Measurements from ENCODE around the gene CACNB2.

The CACNB2 gene

DNA sequence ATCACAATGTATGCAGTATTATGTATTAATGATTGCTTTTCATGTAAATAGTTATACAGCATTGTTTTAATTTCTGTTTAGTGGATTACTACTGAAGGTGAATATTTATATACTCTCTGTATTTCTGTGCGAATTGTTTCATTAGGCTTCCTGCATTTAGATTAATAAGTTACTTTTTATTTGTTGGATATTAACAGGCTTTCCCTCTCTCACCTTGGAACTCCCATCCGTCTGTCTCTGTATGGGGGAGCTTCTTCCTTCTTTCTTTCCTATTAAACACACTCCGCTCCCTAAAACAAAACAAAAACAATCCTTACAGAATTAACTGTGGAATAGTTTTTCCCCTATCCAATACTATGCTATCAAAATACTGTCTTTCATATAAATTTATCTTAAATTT lies 205.1 kb downstream of the CACNB2 start:
- DNase-seq = no peak

DNA sequence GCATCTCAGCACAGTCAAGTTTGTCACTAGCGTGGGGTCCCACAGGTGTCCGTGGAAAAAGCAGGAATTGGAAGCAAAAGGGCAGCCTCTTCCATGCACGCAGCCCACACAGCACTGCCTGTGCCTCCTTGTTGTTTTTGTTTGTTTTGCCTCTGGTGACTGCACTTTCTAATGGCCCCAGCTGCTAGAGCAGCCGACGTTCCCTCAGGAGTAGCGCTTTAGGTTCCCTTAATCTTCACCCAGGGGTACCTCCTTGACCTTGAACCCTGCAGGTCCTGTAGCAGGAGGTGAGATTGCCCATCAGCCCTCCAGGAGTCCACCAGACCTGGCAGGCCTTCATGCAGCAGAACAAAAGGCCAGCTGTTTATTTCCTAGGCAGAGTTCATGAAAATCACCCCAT lies 210.1 kb downstream of the CACNB2 start:
- DNase-seq = no peak

DNA sequence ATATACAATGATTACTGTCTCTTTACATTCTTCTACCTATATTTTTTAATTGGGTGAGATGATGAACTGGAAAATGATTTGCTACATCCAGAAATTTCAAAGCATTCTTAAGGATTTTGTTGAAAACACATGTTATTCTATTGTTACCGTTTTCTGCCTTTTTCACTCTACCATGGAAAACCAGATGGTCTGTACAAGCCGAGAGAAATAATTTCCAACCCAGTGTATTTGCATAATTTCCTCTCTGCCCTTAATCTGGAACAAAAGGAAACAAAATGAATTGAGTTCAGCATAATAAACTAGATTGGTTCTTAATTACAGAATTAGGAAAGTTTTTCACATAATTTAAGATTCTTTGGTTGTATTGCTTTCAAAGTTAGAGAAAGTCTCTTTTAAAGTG lies 211.2 kb downstream of the CACNB2 start:
- no peak for DNase-seq

DNA sequence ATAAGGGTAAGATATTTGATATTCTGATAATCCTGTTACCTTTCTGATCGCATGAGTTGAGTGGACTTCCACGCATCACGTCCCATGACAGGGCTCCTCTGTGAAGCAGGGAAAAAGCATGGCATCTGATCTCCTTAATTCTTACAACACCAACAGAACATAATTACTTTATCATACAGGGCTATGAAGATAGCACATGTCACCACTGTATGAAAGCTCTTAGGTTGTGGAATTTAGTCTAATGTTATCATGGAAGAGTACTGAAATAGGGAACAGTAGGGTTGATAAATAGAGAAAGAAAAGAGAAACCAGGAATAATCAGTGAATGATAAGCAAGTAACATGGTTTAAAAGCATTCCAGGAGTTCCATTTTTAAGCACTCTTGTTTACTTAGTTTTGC lies 212.0 kb downstream of the CACNB2 start:
- no peak for DNase-seq

DNA sequence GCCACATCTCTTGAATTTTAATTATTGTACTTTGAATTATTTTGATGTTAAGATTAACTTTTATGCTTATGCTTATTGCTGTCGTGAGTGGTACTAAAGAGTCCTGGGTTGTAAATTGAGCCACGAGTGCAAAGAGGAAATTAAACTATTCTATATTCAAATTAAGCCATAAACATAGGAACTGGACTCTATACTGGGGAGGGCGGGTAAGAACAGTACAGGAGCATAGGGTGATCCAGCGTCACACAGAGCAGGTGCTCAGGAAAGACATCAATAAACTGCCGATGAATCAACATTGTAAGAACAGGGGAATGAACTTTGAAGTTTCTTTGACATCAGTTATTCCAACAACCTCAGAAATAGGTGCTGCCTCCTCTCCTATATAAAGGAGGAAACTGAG lies 219.6 kb downstream of the CACNB2 start:
- DNase-seq = no peak

DNA sequence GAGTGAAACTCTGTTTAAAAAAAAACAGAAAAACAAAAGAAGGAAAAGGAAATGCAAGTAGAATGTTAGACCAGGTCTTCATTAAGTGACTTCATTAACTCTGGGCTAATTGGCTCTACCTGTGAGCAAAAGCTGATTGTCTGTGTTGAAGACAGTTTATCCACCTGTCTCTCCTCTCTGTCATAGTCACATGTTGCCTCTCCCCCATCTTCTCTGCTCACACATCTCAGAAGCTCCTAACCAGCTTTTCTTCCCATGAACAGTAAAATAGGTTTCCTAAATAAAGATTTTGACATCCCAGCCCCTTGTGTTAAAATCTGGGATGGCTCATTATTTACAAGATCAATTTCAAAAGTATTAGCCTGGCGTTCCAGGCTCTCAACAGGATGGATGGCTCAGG lies 222.7 kb downstream of the CACNB2 start:
- no peak for DNase-seq

DNA sequence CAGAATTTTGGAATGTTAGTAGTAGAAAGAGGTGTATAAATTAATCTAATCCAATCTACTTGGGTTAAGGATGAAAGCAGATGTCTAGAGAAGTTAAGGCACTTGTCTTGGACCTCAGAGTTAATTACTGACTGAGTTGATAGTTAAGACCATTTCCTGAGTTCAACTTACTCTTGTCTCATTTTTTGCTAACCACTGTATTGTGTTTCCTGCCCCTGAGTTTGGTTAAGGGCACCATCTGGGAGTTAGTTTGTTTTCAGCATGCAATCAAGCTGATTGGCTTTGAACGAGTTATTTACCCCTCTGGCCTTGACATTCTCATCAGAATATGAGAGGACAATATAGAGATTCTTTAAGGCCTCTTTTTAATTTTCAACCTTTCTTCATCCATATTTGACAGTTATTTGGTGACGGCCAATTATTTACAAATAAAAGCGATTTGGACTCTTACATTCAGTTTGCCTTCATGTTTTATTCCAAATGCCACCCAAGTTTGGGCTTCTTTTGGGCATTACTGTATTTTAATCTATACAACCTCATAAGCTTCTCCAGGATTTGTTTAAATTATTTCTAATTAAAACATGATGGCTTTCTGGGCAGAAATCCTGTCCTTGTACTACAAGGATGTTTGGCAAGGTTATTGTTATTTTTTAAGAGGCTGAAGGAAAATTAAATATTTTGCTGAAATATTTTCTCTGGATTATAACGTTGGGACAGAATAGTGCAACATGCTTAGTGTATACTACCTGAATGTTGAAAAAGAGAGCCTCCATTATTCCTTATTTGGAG lies 225.0 kb downstream of the CACNB2 start:
- no peak for DNase-seq

DNA sequence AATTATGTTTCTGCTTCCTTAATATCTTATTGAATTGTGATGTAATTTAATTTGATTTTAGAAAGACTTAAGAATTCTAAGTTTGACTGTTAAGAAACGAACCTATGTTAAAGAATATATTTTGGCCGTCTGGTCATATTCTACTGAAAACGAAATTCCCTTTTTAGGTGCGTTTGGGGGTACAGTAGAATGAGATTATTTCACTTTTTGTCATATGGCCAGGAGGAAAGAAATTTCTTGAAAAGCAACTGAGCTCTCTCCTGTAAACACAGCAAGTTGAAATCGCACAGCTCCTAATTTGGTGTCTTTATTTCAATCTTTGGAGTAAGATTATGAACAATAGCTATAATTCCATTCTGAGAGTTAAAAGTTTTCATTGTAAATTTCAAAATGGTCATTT lies 227.6 kb downstream of the CACNB2 start:
- no peak for DNase-seq

DNA sequence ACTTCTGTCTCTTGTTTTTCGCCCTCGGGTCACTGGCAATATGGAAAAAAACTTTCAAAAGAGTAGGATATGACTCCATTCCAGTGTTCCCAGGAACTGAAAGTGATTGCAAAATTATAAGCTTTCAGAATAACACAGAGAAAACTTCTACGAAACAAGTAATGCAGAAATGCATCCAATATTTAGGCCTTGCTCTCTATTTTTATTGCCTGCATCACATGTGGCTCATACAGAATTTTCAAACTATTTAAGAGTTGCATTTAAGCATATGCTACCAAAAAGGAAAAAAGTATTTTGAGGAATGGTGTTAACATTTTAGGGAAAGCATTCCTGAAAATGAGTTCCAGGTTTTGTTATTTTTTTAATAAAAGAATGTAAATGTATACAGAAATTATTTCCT lies 228.0 kb downstream of the CACNB2 start:
- DNase-seq = no peak

DNA sequence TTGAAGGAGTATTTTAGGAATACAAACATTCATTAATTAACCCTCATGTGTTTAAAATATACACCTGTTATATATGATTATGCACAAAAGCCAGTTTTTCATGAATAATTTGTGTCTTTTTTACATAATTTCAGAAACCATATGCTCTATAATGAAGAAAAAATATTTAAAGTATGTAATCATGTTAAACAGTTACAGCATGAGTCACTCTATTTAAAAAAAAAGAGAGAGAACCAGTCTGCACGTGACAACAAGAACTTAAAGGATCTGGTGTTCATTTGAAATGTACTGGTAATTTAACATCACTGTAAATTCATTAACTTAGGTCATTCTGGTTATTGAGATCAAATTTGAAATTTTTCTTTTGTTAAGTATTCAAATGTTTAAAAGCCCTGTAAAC lies 228.5 kb downstream of the CACNB2 start:
- DNase-seq = no peak

DNA sequence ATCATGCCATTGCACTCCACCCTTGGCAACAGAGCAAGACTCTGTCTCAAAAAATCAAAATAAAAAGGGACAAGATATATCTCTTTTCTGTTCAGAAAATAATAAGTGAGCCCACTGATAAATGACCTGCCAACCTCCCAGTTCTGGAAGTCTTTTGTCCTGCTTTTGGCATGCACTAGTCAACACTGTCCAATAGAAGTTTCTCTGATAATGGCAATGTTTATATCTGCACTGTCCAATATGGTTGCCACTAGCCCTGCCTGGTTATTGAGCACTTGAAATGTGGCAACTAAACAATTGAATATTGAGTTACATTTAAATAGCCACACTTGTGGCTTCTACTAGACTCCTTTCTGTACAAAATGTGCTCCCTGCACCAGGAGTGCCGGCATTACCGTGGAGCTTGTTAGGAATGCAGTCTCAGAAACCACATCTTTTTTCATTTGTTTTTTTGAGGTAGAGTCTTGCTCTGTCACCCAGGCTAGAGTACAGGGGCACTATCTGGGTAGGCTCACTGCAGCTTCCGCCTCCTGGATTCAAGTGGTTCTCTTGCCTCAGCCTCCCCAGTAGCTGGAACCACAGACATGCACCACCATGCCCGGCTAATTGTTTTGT lies 229.7 kb downstream of the CACNB2 start:
- DNase-seq = no peak

DNA sequence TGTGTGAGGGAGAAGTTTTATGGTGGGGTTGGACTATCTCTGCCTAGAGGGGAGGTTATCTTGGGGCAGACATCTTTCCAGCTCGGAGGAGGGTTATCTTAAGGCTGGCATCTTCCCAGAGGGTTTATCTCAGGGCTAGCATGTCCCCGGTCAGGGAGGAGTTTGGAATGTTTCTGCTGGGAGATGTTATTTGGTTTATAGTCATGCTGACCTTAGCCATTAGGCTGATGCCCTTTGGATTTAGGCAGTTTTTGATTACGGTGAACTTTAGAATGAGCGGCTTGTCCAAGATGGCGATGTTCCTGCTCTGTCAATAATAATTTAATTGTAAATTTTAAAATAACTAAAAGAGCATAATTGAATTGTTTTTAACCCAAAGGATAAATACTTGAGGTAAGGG lies 236.4 kb downstream of the CACNB2 start:
- DNase-seq = no peak

DNA sequence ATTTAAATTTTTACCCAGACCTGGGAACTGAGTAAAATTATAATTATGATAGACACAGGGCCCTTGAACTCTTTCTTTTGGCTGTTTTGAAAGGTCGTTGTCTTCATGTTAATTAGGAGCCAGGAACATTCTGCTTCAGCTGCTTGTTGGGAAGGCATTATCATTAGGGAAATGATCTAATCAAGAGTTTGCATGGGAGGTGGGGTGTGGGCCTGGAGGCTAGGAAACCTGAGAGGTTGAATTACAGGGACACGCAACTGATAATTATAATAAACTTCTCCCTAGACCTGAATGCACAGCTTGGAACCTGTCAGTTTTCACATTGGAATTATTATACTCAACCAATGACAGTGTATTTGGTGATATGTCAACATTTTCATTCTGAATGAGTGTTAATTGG lies 237.7 kb downstream of the CACNB2 start:
- no peak for DNase-seq

DNA sequence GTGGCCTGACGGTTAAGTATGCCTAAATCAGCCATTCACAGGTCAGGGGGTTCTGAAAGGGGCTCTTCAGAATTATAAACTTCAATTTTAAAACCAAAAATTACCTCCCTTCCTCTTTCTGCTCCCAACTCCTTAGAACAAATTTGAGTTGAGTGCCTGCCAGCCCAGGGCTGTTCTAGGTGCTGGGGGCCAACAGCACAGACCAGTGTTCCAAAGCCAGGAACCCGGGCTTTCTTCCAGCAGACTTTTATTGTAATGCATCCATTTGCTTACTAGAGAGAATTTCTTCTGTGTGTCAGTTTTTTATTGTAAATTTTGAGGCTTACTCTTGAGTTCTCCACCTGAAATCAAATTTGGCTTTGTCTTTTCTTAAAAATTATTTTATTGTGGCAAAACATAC lies 238.5 kb downstream of the CACNB2 start:
- no peak for DNase-seq

DNA sequence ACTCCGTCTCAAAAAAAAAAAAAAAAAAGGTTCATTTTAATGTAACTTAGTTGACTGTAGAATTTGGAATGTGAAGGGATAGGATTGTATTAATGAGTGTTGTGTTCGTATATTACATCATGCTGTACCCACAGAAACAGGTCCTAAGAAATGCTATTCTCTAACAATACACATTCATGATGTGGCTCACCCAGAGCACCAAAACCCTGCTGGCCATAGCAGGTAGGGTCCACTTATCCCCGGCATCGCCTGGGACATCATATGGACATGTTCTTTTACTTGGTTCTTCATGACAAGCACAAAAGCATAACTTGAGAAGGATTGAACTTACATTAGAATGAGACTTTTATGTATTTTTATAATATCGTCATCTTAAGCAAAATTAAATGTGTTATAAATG lies 241.5 kb downstream of the CACNB2 start:
- no peak for DNase-seq

DNA sequence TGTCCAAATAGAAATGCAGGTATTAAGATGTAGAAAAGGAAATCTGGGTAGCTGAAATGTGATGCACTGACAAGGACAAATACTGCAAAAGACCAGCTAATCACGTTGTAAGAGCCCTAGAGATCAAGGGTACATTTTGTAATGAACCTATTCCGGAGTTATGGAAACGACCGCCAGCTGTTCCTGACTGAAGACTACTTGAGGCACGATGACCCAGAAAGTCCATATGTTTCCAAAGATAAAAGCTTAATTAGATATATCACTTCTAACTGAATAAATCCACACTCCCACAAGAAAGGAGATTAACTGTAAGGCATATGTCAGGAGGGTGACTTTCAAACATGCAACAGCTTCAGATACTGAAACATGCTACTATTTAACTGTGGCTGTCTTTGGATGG lies 257.7 kb downstream of the CACNB2 start:
- no peak for DNase-seq

DNA sequence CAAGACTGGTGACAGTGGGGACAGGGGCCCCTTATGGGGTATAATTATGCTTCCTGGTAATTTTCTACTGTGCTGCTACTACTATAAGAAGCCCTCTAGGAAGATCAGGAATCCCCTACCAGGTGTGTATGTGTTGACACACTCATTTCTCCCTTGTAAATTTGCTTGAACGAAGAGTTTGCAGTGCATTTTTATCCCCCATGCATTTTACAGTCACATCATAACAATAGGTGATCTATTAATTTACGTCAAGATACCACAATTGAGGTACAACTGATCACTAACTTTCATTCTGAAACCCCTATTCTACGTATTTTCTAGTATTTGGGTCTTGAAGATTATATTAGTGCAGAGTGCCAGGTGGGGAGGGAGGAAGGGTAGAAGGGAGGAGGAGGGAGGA lies 258.9 kb downstream of the CACNB2 start:
- no peak for DNase-seq

DNA sequence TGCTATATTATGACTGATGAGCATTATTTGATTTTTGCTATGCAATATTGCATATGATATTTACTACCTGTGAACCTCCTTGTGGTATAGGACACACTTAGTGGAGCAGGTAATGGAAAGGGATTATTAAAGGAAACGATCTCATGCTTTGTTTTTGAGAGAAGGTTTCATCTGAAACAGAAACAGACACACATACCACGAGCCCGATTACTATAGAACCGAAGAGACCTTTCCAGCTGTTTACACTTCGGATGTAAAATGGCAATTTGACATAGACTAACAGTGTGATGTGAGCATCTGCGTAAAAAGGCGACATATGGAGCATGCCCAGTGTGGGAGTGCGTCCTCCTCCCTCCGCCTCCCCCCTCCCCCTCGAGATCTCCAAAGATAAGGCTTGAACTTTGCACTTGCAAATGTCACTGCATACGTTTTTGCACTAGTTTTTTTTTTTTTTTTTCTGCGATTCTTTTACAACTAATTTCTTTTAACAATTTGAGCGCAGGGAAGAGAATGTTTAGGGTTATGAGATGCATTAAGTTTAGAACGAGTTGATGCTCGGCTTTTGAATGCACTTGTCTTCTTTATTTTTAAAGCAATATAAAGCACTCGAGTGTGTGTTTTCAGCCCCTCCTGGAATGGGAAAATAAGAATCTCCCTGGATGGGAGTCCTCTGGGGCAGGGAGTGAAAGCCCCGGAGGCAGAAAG lies 260.1 kb downstream of the CACNB2 start:
- no peak for DNase-seq

DNA sequence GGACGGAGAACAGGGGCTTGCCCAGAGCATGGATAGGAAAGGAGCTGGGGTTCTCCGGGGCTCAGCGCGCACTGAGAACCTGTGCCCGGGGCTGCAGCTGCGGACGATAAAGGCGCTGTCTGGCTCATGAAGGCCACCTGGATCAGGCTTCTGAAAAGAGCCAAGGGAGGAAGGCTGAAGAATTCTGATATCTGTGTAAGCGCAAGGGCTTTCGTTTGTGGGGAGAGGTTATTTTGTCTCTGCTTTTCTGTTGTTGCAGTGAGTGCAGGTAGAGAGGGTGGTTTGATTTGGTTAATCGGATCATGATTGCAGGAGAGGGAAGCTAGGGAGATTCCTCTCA lies 260.7 kb downstream of the CACNB2 start:
- no peak for DNase-seq

DNA sequence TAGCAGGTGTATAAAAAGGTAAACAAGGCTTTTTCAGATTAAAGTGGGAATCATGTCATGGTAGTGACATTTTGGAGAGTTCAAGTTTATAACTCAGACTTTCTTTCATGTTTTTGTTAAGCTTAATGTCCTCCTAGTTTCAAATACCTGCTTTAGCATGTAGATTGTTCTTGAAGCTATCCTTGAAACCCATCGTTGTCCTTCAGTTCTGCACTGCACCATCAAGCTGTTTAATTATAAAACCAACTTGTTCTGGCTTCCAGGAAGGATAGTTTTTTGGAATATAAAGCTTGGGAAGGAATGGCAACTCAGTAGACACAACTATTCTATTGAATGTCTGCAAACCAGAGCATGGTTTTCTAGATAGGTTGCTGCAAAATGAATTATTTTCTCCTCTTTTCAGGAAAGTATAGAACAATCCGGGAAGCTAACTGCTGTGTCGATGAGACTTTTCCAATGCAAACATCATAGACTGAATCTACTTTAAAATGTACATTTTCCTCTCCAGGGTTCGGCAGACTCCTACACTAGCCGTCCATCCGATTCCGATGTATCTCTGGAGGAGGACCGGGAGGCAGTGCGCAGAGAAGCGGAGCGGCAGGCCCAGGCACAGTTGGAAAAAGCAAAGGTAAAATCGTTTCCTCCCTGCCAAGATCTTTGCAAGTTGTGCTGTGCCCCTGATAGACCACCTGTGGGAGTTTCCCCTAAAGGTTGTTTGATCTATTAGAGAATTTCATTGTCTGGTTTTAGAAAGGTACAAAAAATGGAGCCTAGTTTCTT lies 261.4 kb downstream of the CACNB2 start:
- DNase-seq = no peak

DNA sequence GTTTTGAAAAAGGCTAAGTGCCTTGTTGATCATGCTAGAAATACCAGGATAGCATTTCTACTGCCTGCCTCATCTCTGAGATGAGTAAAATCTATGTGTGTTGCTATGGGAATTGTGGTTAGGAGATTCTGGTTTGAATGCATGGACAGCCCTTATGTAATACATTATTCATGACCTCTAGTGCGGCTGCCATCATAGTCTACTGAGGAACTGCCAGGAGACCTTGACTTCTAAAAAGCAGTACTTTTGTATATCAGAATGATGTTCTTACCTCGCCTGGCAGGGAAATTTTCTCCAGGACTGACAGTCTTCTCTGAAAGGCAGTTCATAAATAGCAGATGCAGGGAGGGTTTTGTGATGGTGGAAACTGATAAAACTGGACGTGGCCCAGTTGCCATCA lies 262.6 kb downstream of the CACNB2 start:
- no peak for DNase-seq

DNA sequence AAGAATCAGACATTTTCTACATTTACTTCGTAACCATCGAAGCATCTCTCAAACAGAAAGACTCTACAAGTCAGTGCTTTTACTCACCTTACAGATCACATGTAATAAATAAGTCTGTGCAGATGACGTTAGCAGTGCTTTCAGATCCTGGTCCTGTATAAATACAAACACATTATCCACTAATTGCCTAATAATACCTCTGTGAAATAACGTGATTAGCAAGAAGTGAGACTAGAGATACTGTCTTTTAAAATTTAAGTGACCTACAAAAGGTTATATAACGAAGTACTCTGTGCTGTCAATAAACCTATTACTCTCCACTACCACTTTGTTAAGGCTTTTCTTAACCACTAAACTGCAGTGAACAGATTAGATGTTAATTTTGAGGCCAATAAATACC lies 264.3 kb downstream of the CACNB2 start:
- no peak for DNase-seq

DNA sequence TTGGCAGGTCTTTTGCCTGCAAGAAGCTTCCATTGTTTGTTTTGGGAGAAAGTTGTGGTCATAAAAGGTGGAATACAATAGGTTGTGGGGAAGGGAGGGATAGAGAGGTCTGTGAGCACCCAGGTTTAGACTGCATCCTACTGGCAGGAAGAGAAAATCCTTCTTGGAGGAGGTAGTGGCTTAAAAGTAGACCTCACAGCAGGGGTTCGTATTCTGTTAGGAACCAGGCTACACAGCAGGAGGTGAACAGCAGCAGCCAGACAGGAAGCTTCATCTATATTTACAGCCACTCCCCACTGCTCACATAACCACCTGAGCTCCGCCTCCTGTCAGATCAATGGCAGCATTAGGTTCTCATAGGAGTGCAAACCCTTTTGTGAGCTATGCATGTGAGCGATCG lies 265.9 kb downstream of the CACNB2 start:
- no peak for DNase-seq

Data from T-helper 9 cell (primary cell).